ENCODE data around the gene CACNA1C. TPM values are rescaled to one million over a fixed set of nuclear protein-coding genes. Genes with fewer than 3 reads are reported as not detected.

CACNA1C gene
- total RNA-seq, 2 experiments from 2014 or later, result 0.69 to 1.4 TPM

GRCh38 chr12:2029851-2030250 lies 22.9 kb upstream of the CACNA1C start:
- Histone ChIP-seq H3K4me3 (ENCODE audit: low read depth, low read length, poor library complexity, severe bottlenecking) (no peak overlapping the region), H3K27ac (ENCODE audit: low read depth, low read length, poor library complexity, severe bottlenecking) (no peak overlapping the region), H3K4me1 (ENCODE audit: insufficient read depth, low read length, poor library complexity, severe bottlenecking) (no peaks in the 10 kb centered on the region), H3K9me2 (ENCODE audit: insufficient read depth, low read length) (no peaks in the 10 kb centered on the region), H2AFZ (ENCODE audit: low read length) (no peak overlapping the region), H4K20me1 (ENCODE audit: insufficient read depth, low read length) (no peaks in the 10 kb centered on the region), H3K36me3 (ENCODE audit: insufficient read depth, low read length) (no peaks in the 10 kb centered on the region), H3K4me2 (ENCODE audit: low read length) (no peak overlapping the region), H3K9me3 (ENCODE audit: low read length) (no peaks in the 10 kb centered on the region), H3K79me2 (ENCODE audit: insufficient read depth, low read depth, low read length) (no peaks in the 10 kb centered on the region)
- no peak for TF ChIP-seq EZH2phosphoT487 (IDR thresholded peaks at IDR 0.05; ENCODE audit: borderline replicate concordance, low read depth, low read length)
- TF ChIP-seq CTCF (conservative IDR thresholded peaks at IDR 0.05; ENCODE audit: low read length), result no peak
- no peak for DNase-seq (ENCODE audit: low spot score)
- POLR2A ChIA-PET, result no interaction called here
- CTCF ChIA-PET (ENCODE audit: unreplicated experiment), result no interaction called here
- intact Hi-C loops (cut with micrococcal nuclease; ENCODE audit: unreplicated experiment), result no loop called here
- BruUV-seq (replicated peaks), result no TSS peak

GRCh38 chr12:2032506-2032905 lies 20.3 kb upstream of the CACNA1C start:
- ChIA-PET POLR2A (no interaction called here), CTCF (ENCODE audit: unreplicated experiment) (no interaction called here)
- DNase-seq (ENCODE audit: low spot score), result no peak
- BruUV-seq (replicated peaks), result no TSS peak
- Histone ChIP-seq H3K4me2 (ENCODE audit: low read length) (no peak overlapping the region), H3K79me2 (ENCODE audit: insufficient read depth, low read depth, low read length) (no peaks in the 10 kb centered on the region), H3K4me1 (ENCODE audit: insufficient read depth, low read length, poor library complexity, severe bottlenecking) (peaks cover 6% of the 10 kb centered on the region), H4K20me1 (ENCODE audit: insufficient read depth, low read length) (no peaks in the 10 kb centered on the region), H3K27ac (ENCODE audit: low read depth, low read length, poor library complexity, severe bottlenecking) (no peak overlapping the region), H3K9me2 (ENCODE audit: insufficient read depth, low read length) (no peaks in the 10 kb centered on the region), H3K9me3 (ENCODE audit: low read length) (no peaks in the 10 kb centered on the region), H3K4me3 (ENCODE audit: low read depth, low read length, poor library complexity, severe bottlenecking) (no peak overlapping the region), H2AFZ (ENCODE audit: low read length) (no peak overlapping the region), H3K36me3 (ENCODE audit: insufficient read depth, low read length) (no peaks in the 10 kb centered on the region)
- TF ChIP-seq CTCF (conservative IDR thresholded peaks at IDR 0.05; ENCODE audit: low read length), result no peak
- TF ChIP-seq EZH2phosphoT487 (IDR thresholded peaks at IDR 0.05; ENCODE audit: borderline replicate concordance, low read depth, low read length), result no peak
- intact Hi-C loops (cut with micrococcal nuclease; ENCODE audit: unreplicated experiment), result no loop called here

GRCh38 chr12:2034633-2035430 lies 18.0 kb upstream of the CACNA1C start:
- H3K36me3 ChIP-seq (ENCODE audit: insufficient read depth, low read length), result no peaks in the 10 kb centered on the region
- peak; percentile 89 for DNase-seq (ENCODE audit: low spot score)
- peak overlapping the region; percentile 78 for H2AFZ ChIP-seq (ENCODE audit: low read length)
- H3K9me3 ChIP-seq (ENCODE audit: low read length), result no peaks in the 10 kb centered on the region
- no peaks in the 10 kb centered on the region for H4K20me1 ChIP-seq (ENCODE audit: insufficient read depth, low read length)
- H3K9me2 ChIP-seq (ENCODE audit: insufficient read depth, low read length), result no peaks in the 10 kb centered on the region
- H3K27ac ChIP-seq (ENCODE audit: low read depth, low read length, poor library complexity, severe bottlenecking), result no peak overlapping the region
- peaks cover 6% of the 10 kb centered on the region for H3K4me1 ChIP-seq (ENCODE audit: insufficient read depth, low read length, poor library complexity, severe bottlenecking)
- intact Hi-C loops (cut with micrococcal nuclease; ENCODE audit: unreplicated experiment), result loop anchor here (2.0 kb wide), 1 partner anchor 238 kb away; no protein-coding TSS in a partner anchor
- peak overlapping the region; percentile 58 for H3K4me3 ChIP-seq (ENCODE audit: low read depth, low read length, poor library complexity, severe bottlenecking)
- ChIA-PET POLR2A (no interaction called here), CTCF (ENCODE audit: unreplicated experiment) (interaction anchor here (0.6 to 1.1 kb wide), 2 partner anchors 104 to 256 kb away, joined by 3 read pairs; no protein-coding TSS in a partner anchor)
- no peak for TF ChIP-seq EZH2phosphoT487 (IDR thresholded peaks at IDR 0.05; ENCODE audit: borderline replicate concordance, low read depth, low read length)
- peak; percentile 93 for TF ChIP-seq CTCF (conservative IDR thresholded peaks at IDR 0.05; ENCODE audit: low read length)
- no TSS peak for BruUV-seq (replicated peaks)
- no peaks in the 10 kb centered on the region for H3K79me2 ChIP-seq (ENCODE audit: insufficient read depth, low read depth, low read length)
- peak overlapping the region; percentile 88 for H3K4me2 ChIP-seq (ENCODE audit: low read length)
